VCaP (cell line): Measurements from ENCODE around the gene NUP58.

Experiments used
- H3K27ac ChIP-seq: fragments of 450-650 bp; 2 replicates; pipeline ENCODE4 v1.5.1; 2017
- TF ChIP-seq, protein P1 (sequence below): fragments of 450-650 bp; conservative IDR thresholded peaks from 2 replicates; pipeline ENCODE4 v1.5.1; 2017; ENCODE audit warnings: mild to moderate bottlenecking, moderate library complexity

The NUP58 gene

DNA sequence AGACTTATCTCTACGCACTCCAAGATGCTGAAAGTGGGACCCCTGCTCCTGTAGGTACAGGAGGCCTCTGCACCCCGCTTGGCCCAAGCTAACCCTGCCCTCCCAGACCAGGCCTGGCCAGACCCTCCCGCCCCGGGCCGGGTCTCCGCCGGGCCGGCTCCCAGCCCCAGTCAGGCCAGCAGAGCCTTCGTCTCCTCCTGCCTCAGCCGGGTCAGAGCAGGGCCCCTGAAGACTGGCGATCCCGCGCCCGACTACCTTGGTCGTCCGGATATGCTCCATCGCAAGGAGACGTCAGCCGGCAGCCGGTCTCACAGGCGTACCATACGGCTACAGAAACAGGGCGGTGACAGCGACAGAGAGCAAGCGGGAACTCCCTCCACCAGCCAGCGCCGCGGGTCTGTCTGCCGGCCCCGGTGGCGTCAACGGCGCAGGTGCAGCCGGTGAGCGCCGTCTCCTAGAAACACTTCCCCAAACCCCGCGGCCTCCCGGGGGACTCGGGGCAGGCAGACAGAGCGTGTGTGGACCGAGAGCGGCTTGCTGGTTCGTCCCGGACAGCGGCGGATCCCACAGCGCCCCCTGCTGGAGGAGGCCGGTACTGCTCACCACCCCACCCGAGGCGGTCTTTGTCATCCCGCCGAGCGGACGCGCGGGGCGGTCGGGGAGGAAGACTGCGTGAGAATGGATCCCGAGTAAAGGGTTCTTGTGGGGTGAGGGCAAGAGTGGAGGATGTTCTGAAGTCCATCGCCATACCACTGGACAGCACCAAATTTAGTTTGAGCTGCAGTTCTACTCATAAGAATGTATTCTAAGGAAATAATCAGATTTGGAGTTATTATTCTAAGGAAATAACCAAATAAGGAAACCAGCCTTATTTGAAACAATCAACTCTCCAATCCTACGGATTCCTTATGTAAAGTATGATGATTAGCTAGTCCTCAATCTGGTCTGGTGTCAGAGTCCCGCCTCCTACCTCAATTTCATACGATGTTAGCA is 14.2 kb upstream of the NUP58 start, which contains the start of gene MTMR6:
Gene MTMR6 (minus strand): TSS at position 520 of the 993 bp plus-strand sequence. CDS start 241 bp downstream, at position 279.
- TF ChIP-seq, protein P1, sequence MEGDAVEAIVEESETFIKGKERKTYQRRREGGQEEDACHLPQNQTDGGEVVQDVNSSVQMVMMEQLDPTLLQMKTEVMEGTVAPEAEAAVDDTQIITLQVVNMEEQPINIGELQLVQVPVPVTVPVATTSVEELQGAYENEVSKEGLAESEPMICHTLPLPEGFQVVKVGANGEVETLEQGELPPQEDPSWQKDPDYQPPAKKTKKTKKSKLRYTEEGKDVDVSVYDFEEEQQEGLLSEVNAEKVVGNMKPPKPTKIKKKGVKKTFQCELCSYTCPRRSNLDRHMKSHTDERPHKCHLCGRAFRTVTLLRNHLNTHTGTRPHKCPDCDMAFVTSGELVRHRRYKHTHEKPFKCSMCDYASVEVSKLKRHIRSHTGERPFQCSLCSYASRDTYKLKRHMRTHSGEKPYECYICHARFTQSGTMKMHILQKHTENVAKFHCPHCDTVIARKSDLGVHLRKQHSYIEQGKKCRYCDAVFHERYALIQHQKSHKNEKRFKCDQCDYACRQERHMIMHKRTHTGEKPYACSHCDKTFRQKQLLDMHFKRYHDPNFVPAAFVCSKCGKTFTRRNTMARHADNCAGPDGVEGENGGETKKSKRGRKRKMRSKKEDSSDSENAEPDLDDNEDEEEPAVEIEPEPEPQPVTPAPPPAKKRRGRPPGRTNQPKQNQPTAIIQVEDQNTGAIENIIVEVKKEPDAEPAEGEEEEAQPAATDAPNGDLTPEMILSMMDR: peak; percentile 99
- peak within 1 kb of the TSS; percentile 85 for H3K27ac ChIP-seq

DNA sequence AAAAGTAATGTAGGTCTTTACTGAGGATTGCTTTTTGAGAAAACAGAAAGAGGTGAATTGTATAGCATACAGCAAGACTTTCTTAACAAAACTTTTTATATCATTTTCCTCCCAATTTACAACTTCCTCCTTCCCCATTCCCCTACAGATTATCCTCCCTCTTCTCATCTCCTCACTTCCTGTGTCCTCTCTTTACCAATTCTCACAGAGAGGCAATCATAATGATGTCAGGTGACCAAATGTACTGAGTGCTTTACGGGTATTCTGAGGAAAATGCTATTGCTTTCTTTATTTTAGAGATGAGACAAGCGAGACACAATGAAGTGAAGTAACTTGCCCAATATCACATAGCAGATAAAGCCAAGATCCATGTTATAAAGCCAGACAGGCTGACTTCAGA is 12.5 kb upstream of the NUP58 start:
- TF ChIP-seq, protein P1: no peak
- H3K27ac ChIP-seq: no peak overlapping the region

GRCh38 chr13:25291691-25292090 is 9.7 kb upstream of the NUP58 start:
- H3K27ac ChIP-seq: no peak overlapping the region; the same call in 1 of the 2 replicates
- TF ChIP-seq, protein P1: no peak

DNA sequence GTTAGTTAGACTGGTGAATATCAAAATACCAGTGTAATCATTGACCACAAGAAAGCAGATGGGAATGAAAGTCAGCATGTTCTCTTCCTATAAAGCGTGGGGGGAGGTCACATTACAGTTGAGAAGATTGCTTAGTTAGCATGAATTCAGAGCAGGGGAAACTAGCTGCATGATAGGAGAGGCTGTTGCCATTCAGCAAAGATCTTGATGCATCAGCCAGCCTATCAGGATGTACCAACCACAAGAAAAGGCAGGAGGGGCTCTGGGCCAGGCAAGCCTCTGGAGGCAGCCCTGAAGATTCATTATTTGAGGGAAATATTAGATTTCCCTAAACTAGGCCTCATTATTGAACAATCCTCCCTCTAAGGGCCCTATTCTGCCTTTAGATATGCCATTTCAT is 9.1 kb upstream of the NUP58 start:
- no peak overlapping the region; the same call in 1 of the 2 replicates for H3K27ac ChIP-seq
- TF ChIP-seq, protein P1: no peak

- TF ChIP-seq, protein P1: no peak
- no peak overlapping the region for H3K27ac ChIP-seq
Observed at GRCh38 chr13:25295228-25295627, 6.2 kb upstream of the NUP58 start.

- TF ChIP-seq, protein P1: no peak
- no peak overlapping the region for H3K27ac ChIP-seq
Observed at GRCh38 chr13:25295701-25296100, 5.7 kb upstream of the NUP58 start.

- peak overlapping the region; percentile 88 for H3K27ac ChIP-seq
- TF ChIP-seq, protein P1: no peak
Observed at GRCh38 chr13:25300861-25301346, 521 bp upstream of the NUP58 start.
